Mucosa of gallbladder (tissue), 1 donor: Measurements from ENCODE around the gene TEPSIN. TPM values are rescaled to one million over a fixed set of nuclear protein-coding genes. Genes with fewer than 3 reads are reported as not detected.

Source experiments
- DNase-seq: peaks from one replicate; pipeline ENCODE4 v3.0.0-alpha.2; 2020; ENCODE audit warnings: low spot score
- total RNA-seq: library from RNA; stranded (reverse); gene quantifications from one replicate; pipeline ENCODE4 v1.2.1, GENCODE V29; 2021
- donor health status: DM: no; HTN: no; CAD: no.

Gene TEPSIN
- total RNA-seq, 1 donor from 2014 or later = 57.9 TPM

GRCh38 chr17:81250286-81251093 is 11.6 kb upstream of the TEPSIN start:
- no peak for DNase-seq

- no peak for DNase-seq
Measured at GRCh38 chr17:81249223-81250040, 10.6 kb upstream of the TEPSIN start.

- DNase-seq = no peak
Measured at GRCh38 chr17:81248649-81249048, 9.8 kb upstream of the TEPSIN start.

- DNase-seq = no peak
Measured at GRCh38 chr17:81247339-81247990, 8.6 kb upstream of the TEPSIN start.

GRCh38 chr17:81246679-81247338 is 8.0 kb upstream of the TEPSIN start:
- DNase-seq = no peak

- no peak for DNase-seq
Measured at GRCh38 chr17:81246343-81246670, 7.5 kb upstream of the TEPSIN start.

GRCh38 chr17:81245665-81246342 is 6.9 kb upstream of the TEPSIN start:
- no peak for DNase-seq

- no peak for DNase-seq
Measured at GRCh38 chr17:81245024-81245664, 6.3 kb upstream of the TEPSIN start.

GRCh38 chr17:81244358-81245023 is 5.6 kb upstream of the TEPSIN start:
- DNase-seq = no peak

- DNase-seq = no peak
Measured at GRCh38 chr17:81243333-81243664, 4.4 kb upstream of the TEPSIN start.

GRCh38 chr17:81242421-81243332 is 3.8 kb upstream of the TEPSIN start:
- no peak for DNase-seq

GRCh38 chr17:81241648-81242420 is 3.0 kb upstream of the TEPSIN start:
- DNase-seq = peak; percentile 32

GRCh38 chr17:81241203-81241602 is 2.3 kb upstream of the TEPSIN start:
- DNase-seq = no peak

- no peak for DNase-seq
Measured at GRCh38 chr17:81240761-81241160, 1.9 kb upstream of the TEPSIN start.

- DNase-seq = no peak
Measured at GRCh38 chr17:81239714-81240555, 1.1 kb upstream of the TEPSIN start.

GRCh38 chr17:81238490-81238814 is 403 bp downstream of the TEPSIN start:
- no peak for DNase-seq

GRCh38 chr17:81237591-81238489 is 1.0 kb downstream of the TEPSIN start:
- no peak for DNase-seq
